ENCODE measurements around the gene BCLAF3. TPM values are rescaled to one million over a fixed set of nuclear protein-coding genes. Genes with fewer than 3 reads are reported as not detected.

BCLAF3 gene
- total and polyA plus RNA-seq, 2 donors (not counting 1 experiment from before 2014, with no cell fraction given) = 3.1 to 21.5 TPM

DNA sequence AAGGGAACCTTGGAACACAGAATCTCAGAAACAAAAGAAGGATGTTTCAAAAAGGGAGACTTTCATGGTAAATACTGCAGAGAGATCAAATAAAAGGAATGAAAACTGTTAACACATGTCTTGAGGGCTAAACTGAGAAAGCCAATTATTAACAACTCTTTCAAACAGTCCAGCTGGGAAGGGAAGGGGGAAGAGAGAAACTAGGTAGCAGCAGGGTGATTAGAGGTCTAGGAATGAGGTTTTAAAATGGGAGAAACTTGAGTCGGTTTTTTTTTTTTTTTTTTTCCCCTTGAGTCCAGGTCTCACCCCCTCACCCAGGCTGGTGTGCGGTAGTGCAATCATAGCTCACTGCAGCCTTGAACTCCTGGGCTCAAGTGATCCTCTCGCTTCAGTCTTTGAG is 4.3 kb downstream of the BCLAF3 start:
- Histone ChIP-seq H3K27me3 (replicated peaks in 1 of 4; ENCODE audit: control extremely low read depth in 1 of 4, control insufficient read depth in 3 of 4, insufficient read depth in 4 of 4, low read length in 3 of 4) (no peaks in the 10 kb centered on the region), H3K4me3 (ENCODE audit: control extremely low read depth in 1 of 5, extremely low read depth in 1 of 5, insufficient read depth in 1 of 5, low read depth in 2 of 5, low read length in 4 of 5) (no peak overlapping the region), H3K36me3 (replicated peaks in 1 of 2; ENCODE audit: control extremely low read depth in 1 of 2, control insufficient read depth in 1 of 2, extremely low read depth in 1 of 2, insufficient read depth in 2 of 2, low read length in 1 of 2) (no peaks in the 10 kb centered on the region), H4K20me1 (ENCODE audit: control insufficient read depth, insufficient read depth, low read length, poor library complexity, severe bottlenecking) (no peaks in the 10 kb centered on the region), H3K79me2 (ENCODE audit: control insufficient read depth, insufficient read depth, low read length) (peaks cover 27% of the 10 kb centered on the region), H3K9me3 (ENCODE audit: control extremely low read depth in 1 of 3, control insufficient read depth in 2 of 3, insufficient read depth in 1 of 3, low read length in 2 of 3) (no peaks in the 10 kb centered on the region), H3K4me2 (replicated peaks; ENCODE audit: low read depth, low read length, poor library complexity, severe bottlenecking) (no peak overlapping the region), H2AFZ (ENCODE audit: insufficient read depth, low read depth, low read length, poor library complexity, severe bottlenecking) (no peak overlapping the region), H3K9ac (ENCODE audit: low read length) (no peak overlapping the region), H3K27ac (ENCODE audit: low read length in 2 of 2) (no peak overlapping the region), H3K4me1 (ENCODE audit: control insufficient read depth in 2 of 2, insufficient read depth in 2 of 2, low read length in 2 of 2) (peaks cover 6 to 9% of the 10 kb centered on the region in 2 donors)
- TF ChIP-seq CTCF (IDR thresholded peaks at IDR 0.05) (no peak), EZH2 (IDR thresholded peaks at IDR 0.05; ENCODE audit: borderline replicate concordance, insufficient read depth, low read depth, low read length, poor library complexity, severe bottlenecking) (no peak)
- H3K4me3 Mint-ChIP-seq = no peak overlapping the region
- no peaks in the 10 kb centered on the region for H3K27me3 Mint-ChIP-seq
- H3K4me1 Mint-ChIP-seq = peaks cover 20% of the 10 kb centered on the region
- WGBS (ENCODE audit: insufficient coverage) = no CpG with 5 or more reads among the region's 3 CpGs
- DNase-seq = no peak
- POLR2A ChIA-PET = no interaction called here
- CTCF ChIA-PET = interaction anchor here (0.6 kb wide), 1 partner anchor 1597 kb away, joined by 3 read pairs; no protein-coding TSS in a partner anchor
- no peaks in the 10 kb centered on the region for H3K9me3 Mint-ChIP-seq (ENCODE audit: insufficient read depth)
- intact Hi-C loops (cut with micrococcal nuclease) = no loop called here
- H3K27ac Mint-ChIP-seq = no peak overlapping the region
- no peak for ATAC-seq (ENCODE audit: low read depth)

- H3K79me2 ChIP-seq (ENCODE audit: control insufficient read depth, insufficient read depth, low read length) = peaks cover 45% of the 10 kb centered on the region
- CTCF ChIA-PET = no interaction called here
- Mint-ChIP-seq H3K9me3 (ENCODE audit: insufficient read depth) (no peaks in the 10 kb centered on the region), H3K27me3 (no peaks in the 10 kb centered on the region), H3K4me1 (peaks cover 20% of the 10 kb centered on the region), H3K4me3 (no peak overlapping the region), H3K27ac (no peak overlapping the region)
- H3K27ac ChIP-seq (ENCODE audit: low read length in 2 of 2) = no peak overlapping the region
- no peaks in the 10 kb centered on the region for H3K4me1 ChIP-seq (ENCODE audit: control insufficient read depth in 2 of 2, insufficient read depth in 2 of 2, low read length in 2 of 2)
- H3K4me3 ChIP-seq (ENCODE audit: control extremely low read depth in 1 of 5, extremely low read depth in 1 of 5, insufficient read depth in 1 of 5, low read depth in 2 of 5, low read length in 4 of 5) = no peak overlapping the region
- WGBS (ENCODE audit: insufficient coverage) = 100% methylated on average over 1 of the region's 2 CpGs
- H4K20me1 ChIP-seq (ENCODE audit: control insufficient read depth, insufficient read depth, low read length, poor library complexity, severe bottlenecking) = no peaks in the 10 kb centered on the region
- no peak for DNase-seq
- POLR2A ChIA-PET = no interaction called here
- ATAC-seq (ENCODE audit: low read depth) = no peak
- intact Hi-C loops (cut with micrococcal nuclease) = no loop called here
- no peaks in the 10 kb centered on the region for H3K27me3 ChIP-seq (replicated peaks in 1 of 4; ENCODE audit: control extremely low read depth in 1 of 4, control insufficient read depth in 3 of 4, insufficient read depth in 4 of 4, low read length in 3 of 4)
- no peak for TF ChIP-seq EZH2 (IDR thresholded peaks at IDR 0.05; ENCODE audit: borderline replicate concordance, insufficient read depth, low read depth, low read length, poor library complexity, severe bottlenecking)
- no peak for TF ChIP-seq CTCF (IDR thresholded peaks at IDR 0.05)
- H3K9ac ChIP-seq (ENCODE audit: low read length) = no peak overlapping the region
- H3K4me2 ChIP-seq (replicated peaks; ENCODE audit: low read depth, low read length, poor library complexity, severe bottlenecking) = no peak overlapping the region
- no peaks in the 10 kb centered on the region for H3K36me3 ChIP-seq (replicated peaks in 1 of 2; ENCODE audit: control extremely low read depth in 1 of 2, control insufficient read depth in 1 of 2, extremely low read depth in 1 of 2, insufficient read depth in 2 of 2, low read length in 1 of 2)
- H3K9me3 ChIP-seq (ENCODE audit: control extremely low read depth in 1 of 3, control insufficient read depth in 2 of 3, insufficient read depth in 1 of 3, low read length in 2 of 3) = no peaks in the 10 kb centered on the region
- H2AFZ ChIP-seq (ENCODE audit: insufficient read depth, low read depth, low read length, poor library complexity, severe bottlenecking) = no peak overlapping the region
These were observed 8.9 kb downstream of the BCLAF3 start for GRCh38 chrX:19981947-19982346.
